ENCODE data around the gene ADARB2.

The ADARB2 gene

DNA sequence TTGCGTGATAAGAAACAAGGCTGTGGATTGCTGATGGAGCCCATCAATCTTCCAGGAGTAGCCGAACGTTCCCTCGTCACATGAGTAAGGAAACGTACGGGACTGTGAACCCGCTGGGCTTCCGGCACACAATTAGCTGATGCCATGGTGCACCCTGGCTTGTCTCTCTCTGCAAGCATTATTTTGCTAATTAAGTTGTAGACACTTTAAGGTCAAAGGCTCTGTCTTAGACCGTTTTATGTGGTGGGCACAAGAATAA, 50.9 kb downstream of the ADARB2 start:
- no peak for DNase-seq (ENCODE audit: low spot score)

DNA sequence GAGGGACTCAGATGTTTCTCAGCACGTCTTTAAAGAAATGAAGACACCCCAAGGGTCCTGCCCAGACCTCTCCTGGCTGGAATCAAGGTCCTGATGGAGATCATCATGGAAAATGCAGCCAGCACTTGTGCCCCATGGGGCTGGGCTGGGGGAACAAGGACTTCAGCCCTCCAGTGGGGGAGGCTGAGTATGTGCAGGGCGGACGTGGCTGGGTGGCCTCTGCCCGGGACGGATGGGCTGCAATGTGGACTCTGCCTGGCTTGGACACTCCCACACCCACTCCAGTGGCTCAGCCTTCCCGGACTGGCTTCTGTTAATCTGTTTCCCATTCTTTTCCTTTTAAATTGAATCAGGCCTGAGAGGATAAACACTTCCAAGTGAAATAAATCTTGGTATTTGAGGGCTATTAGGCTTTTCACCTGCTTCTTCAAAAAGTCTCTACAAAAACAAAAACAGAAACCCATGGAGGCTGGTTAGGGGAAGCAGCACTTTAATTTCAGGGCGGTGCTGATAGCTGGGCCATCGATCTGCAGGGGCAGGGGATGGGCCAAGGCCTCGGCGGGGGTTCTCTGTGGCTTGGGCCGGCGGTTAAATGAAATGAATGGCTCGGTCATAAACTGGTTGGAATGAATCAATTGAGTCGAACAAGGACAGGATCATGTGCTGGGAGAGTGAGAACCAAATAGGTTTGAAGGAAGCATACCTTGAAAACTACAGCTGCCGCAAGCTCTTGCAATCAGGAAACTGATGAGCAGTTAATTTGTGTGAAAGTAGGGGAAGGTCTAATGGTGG, 51.4 kb downstream of the ADARB2 start:
- DNase-seq (ENCODE audit: low spot score) = no peak

DNA sequence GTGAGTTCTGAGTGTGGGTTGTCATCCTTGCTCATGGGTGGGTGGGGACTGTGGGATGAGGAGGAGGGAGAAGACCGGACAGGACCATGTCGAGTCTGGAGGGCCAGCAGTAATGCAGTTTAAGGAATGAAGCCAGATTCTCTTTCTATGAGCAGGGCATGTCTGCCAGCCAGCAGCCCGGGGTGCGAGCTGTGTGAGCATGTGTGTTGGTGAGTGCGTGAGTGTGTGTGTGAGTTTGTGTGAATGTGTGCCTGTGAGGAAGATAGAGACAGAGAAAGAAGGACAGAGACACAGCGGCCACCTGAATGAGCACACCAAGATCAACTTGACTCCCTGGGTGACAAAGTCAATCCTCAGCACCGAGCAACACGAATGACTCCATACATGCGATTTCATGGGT, 52.3 kb downstream of the ADARB2 start:
- no peak for DNase-seq (ENCODE audit: low spot score)

DNA sequence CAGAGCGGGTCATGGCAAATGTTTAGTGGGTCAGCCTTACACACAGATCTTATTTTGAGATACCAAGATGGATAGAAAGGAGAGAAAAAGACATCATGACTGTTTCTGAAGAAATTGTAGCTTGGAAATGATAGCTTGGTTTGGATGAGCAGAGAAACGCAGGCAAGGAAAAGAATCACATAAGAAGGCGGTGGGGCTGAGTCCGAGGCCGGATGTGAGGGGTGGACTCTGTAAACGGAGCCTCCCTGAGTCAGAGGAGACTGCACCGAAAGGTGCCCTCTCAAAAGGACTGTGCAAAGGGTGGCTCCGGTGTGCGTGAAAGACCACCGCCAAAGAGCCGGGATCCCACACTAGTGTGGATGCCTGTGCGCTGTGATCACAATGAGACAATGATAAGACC, 53.7 kb downstream of the ADARB2 start:
- no peak for DNase-seq (ENCODE audit: low spot score)

DNA sequence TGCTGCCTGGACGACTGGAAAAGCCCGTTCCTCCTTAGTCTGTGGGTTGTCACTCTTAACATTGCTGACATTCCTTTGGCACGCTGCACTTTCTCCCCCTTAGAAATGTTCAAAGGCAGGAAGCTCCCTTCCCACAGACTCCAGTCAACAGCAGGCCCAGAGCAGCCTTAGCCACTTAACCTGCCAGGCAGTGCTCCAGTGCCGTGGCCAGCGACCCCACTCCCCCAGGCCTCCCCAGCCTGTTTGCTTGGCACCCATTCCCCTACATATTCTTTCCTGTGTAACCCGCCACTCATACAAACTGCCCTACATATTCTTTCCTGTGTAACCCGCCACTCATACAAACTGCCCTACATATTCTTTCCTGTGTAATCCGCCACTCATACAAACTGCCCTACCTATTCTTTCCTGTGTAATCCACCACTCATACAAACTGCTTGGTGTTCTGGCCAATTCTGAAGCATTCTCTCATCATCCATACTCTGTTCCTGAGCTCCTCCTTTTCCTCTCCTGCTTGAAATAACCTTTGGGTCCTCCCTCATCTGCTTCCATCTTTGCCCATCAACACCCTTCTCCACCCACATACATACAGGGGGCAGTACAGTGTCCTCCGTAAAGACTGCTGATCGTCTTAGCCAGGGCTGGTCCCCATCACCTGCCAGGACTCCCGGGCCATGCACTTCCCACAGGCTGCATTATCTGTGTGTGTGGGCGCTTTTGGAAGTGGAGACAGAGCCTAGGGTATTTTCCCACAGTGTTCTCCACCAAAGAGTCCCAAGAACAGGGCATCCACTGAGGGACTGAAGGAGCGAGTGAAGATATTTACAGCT, 57.3 kb downstream of the ADARB2 start:
- DNase-seq (ENCODE audit: low spot score) = no peak

DNA sequence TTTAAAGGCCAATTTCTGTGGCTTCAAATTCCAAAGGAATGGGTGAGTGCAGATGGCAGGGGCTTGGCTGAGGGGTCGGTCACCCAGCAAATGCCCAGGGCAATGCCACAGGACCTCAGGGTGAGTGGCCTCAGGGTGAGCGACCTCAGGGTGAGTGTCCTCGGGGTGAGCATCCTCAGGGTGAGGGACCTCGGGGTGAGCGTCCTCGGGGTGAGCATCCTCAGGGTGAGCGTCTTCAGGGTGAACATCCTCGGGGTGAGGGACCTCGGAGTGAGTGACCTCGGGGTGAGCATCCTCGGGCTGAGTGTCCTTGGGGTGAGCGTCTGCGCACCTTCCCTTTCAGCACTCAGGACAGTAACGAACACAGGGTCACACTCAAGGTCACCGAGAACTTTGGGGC, 59.2 kb downstream of the ADARB2 start:
- DNase-seq (ENCODE audit: low spot score) = no peak

DNA sequence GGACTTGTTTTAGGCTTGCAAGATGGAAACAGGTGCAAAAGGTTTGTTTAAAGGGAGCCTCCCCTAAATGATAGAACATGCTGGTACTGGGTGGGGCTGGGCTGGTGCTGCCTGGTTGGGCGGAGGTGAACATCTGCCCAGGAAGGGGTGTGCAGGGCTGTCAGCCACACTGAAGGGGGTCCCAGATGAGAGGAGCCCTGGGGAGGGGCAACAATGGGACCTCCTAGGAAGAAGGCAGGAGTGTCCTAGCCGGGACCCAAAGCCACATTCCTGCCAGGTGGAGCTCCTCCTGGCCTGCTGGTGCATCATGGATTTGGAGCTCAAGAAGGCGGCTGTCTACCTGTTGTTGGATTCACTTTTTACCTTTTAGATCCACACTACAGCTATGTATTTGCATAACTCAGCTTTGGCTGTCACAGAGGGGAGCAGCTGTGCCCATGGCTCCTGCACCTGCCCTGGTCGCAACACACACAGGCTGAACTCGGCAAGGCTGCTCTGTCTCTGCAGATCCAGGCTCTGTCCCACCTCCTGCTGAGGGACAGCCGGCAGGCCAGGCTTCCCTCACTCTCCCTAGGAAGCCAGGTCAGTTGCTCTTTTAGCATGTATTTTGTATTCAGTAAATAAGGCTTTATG, 59.9 kb downstream of the ADARB2 start:
- DNase-seq (ENCODE audit: low spot score) = no peak

DNA sequence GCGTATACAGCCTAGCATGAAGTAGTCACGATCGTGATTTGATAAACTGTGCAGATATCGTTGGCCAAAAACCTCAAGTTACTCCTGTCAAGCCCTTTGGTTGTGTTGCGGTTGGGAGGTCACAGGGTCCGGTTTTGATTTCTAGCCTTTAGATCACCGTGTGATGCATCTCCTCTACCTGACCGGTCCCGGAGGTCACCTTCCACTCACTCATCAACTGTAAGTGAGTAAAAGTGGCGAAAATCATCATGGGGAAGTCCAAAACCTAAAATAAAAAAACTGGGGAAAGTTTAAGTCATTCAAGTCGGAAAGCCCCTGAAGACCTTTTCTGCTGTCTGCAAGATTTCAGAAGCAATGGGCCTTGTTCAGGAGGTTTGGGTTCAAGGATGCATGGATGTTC, 62.8 kb downstream of the ADARB2 start:
- DNase-seq (ENCODE audit: low spot score) = no peak

DNA sequence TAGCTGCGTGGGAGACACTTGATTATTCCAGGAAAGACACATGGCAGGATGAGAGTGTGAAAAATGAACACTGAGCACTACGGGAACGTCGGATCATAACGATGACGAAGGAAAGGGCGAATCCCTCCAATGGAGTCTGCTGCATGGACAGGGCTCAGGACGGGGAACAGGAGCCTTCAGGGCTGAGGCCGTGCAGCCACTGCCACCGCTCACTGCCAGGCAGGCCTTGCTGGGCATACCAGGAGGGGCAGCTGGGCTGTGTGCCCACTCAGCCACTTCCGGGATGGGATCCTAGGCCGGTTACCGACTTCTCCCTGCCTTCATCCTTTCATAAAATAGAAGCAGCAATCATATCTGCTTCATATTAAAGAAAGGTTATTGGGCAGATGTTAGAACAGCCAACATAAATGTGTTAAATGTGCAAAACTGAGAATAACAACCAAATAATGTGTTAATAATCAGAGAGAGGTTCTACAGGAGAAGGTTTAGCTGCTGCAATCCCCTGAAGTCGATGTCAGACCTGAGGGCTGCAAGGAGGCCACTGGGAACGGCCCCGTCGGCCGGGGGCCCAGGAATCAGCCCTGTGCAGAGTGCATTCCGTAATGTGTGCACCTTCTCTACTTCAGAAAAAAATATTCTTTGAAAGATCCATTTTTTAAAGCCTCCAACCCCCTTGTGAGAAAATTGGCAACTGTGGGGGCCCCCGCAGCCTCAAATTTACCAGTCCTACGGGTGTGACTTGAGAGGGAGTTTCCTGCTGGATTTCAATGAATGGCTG, 63.6 kb downstream of the ADARB2 start:
- no peak for DNase-seq (ENCODE audit: low spot score)

DNA sequence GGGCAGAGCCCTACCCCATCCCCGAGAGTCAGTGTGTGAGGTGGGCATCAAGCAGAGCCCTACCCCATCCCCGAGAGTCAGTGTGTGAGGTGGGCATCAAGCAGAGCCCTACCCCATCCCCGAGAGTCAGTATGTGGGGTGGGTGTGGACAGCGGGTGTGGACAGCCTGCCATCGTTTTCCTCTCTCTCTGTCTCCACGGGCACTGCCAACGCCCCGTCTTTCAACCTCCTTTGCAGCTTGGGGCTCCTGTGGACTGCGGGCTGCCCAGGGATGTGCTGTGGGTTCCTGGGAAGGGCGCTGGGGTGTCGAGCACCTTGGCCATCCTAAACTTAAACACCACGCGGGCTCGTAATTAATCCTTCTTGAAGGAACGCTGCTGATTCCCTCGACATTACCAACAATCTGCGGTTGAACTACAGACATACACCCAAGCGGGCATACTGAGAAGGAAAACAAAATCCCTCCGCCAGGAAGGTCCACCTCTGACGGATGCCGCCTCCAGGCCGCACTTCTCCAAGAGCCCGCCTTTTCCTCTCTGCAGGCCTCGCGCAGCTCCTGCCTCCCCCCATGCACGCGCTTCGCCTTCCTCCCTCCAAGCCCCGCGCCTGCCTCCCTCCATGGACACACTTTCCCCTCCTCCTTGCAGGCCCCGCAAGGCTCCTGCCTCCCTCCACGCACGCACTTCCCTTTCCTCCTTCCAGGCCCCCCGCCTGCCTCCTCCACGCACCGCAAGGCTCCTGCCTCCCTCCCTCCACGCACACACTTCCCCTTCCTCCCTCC, 65.1 kb downstream of the ADARB2 start:
- DNase-seq (ENCODE audit: low spot score) = no peak

DNA sequence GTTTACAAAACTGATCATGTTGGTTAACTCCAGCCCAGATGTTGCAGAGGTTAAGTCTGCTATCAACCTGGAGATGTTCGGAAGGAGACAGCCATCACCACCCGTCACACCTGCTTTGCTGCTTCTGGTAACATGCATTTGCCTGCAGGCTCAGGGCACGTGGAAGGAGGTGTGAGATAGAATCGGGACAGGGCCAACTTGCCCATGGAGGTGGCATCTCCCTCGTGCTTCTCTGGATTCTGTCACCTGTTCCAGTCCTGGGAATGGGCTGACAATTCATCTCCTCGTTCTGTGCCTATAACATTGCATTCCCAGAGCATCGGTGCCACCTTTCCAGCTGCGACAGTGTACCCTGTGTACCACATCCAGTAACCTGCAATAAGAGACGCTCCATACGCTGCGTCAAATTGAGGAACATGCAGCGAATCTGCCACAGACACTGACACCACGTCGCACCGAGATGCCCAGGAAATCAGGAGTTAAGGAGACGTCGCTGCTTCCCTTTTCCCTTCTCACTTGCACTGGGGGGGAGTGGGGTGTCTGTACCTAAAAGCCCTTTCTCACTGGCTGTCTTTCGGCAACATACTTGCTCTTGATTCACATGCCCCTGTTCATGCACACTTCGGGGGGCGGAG, 65.8 kb downstream of the ADARB2 start:
- DNase-seq (ENCODE audit: low spot score) = no peak

DNA sequence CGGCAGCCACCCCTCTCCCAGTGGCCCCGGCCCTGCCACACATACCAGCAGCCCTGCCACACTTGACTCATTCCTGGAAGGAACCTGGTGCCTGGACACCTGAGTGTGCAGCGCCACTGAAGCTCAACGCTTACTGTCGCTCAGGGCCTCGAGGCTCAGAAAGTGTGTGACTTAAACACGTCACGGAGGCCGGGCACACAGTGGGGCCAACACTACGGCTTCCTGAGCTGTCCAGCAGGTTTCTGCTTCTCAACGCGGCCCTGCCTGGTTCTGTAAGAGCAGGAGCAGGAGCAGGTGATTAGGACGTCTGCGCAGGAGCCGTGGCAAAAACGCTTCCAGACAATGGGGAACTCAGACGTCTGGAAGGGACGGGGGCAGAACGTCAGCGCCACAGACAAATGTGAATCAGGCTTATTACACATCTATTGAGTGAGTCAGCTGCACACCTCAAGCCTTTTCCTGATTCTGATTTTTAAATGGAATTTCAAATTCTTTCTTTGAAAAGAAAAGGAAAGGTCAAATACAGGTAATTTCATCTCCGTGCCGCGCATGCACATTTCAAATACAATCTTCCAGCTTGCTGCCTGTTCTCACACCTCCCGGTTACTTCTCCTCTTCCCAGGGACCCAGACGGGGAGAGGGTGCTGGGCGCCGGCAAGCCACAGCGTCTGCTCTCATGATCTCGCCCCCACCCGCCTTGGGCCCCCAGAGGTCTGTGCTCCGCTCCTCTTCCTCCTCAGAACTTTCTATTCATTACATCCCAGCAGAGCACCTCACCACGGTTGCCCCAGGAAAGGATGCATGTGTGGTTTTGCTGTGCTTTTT, 66.6 kb downstream of the ADARB2 start:
- no peak for DNase-seq (ENCODE audit: low spot score)

DNA sequence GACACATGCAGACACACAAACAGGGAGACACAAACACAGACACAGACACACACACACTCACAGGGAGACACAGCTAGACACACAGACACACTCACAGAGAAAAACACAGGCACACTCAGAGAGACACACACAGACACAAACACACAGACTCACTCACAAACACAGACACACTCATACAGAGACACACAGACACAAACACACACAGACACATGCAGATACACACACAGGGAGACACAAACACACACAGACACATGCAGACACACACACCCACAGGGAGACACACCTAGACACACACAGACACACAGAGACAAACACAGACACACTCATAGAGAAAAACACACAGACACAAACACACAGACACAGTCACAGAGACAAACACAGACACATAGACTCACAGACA, 67.9 kb downstream of the ADARB2 start:
- no peak for DNase-seq (ENCODE audit: low spot score)

DNA sequence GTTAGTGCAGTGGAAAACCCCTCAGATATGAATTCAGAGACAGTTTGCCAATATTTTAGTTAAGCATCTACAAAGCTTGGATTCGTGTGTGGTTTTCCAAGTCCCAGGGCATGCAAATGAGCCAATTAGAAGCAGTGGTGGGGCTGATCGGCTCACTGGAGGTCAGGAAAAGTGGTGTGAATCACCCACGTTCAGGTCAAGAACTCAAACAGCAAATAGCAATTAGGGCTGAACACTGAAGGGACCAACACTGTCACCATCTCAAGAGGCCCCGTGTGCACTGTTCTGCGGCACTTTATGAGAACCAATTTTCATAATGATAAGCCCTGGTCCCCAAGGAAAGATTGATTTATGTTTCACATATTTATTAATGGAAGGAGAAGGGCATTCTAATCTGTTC, 68.9 kb downstream of the ADARB2 start:
- DNase-seq (ENCODE audit: low spot score) = no peak

DNA sequence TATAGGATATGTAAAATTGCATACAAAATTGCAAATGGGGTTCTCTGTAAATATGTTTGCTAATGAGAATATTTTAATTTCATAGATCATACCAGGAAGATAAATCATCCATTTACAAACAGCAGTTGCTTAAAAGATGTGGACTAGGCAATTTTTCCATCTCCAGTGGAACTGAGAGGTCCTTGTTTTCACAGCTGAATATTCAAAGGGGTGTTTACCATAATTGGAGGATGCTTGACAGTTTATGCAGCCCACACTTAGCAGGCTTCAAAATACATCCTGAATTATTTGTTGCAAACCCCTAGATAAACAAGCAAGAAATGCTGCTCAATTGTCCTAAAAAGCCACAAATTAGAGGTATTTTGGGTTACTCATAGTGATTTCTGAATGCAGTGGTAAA, 69.9 kb downstream of the ADARB2 start:
- no peak for DNase-seq (ENCODE audit: low spot score)

DNA sequence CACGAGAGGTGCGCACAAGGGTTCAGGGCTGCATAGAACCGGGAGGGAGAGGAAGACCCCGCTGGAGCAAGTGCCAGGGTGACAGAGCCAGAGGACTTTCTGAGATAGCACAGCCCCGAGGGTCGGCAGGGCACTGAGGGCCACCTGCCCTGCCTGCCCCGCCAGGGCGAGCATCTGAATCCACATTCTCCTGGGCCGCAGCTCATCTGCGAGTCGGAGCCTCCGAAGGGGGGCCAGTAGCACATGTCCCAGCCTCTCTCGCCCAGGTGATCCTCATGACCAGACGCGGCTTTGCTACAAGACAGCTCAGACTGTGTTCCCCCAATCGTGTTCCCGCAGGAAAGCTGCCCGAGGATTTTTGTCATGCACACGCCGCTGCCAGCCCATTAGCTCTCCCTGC, 71.2 kb downstream of the ADARB2 start:
- DNase-seq (ENCODE audit: low spot score) = no peak

DNA sequence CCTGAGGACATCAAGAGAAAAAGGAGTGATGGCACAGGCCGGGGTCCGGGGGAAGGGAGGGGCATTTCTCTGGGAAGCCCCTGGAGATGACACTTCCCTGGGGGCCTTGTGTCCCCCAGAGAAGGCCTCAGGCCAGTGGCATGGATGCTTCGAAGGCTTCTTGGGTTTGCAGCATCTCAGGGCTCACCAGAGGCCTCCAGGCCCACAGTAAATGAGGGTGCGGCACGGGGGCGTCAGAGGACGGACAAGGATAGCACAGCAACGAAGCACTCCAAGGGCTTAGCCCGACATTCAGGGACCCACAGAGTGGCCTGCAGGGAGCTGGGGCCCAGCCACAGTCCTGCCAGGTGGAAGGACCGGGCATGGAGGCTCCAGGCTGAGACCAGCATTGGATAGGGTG, 71.6 kb downstream of the ADARB2 start:
- no peak for DNase-seq (ENCODE audit: low spot score)

DNA sequence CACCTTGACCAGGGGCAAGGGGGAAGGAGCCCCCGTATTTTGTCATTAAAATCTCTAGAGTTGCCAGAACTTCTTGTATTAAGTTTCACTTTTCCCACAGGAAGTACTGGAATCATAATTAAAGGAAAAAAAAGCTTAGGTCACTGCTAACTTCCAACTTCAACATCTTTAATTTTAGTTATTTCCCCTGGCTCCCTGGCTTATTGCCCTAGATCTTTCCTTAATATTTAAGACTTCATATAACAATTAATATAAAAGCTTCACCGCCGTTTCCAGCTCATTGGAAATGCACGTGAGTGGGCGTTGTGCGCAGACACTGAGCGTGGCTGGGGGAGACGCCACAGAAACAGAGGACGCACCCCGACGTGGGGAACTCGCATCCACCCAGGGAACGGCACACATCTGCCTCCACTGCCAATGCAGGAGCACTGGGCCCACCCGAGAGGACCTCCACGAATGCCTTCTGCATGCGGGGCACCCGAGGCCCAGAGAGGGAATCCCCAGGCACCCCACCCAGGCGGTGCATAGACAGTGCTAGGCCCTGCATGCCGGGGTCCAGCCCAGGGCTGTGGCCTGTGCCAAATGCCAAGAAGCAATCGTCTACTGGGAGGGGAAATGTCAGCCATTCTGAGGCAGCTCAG, 72.2 kb downstream of the ADARB2 start:
- no peak for DNase-seq (ENCODE audit: low spot score)

DNA sequence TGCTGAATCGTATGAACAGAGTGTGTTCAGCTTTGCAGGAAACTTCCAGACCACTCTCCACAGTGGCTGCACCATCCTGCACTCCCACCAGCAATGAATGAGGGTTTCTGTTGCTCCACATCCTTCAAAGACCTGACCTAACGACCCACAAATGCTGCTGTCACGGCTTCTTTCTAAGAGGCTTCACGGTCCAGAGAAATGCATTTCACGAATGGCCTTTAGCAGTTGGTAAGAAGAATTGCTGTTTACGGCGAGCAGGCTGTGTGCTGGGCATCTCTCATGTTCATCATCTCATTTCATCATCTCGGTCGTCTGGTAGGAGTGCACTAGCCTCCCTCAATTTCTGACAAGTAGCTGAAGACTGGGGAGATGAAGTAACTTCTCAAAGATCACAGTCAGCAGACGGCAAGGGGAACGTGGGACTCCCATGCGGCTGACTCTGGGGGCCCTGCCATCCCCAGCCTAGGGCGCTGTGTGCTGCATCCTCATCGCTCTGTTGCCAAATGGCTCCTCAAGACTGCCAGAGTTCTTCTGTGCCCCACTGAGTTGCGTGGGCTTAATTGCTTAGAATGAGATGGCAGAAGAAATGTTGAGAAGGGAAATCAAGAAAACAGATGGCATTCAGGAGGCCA, 72.9 kb downstream of the ADARB2 start:
- DNase-seq (ENCODE audit: low spot score) = no peak

Measured in D341Med (cell line).